Central memory CD4-positive, alpha-beta T cell (primary cell): ENCODE results near the gene ADAD2.

Source experiments
- DNase-seq: peaks from one replicate; pipeline ENCODE4 v3.0.0; 2022

The ADAD2 gene

DNA sequence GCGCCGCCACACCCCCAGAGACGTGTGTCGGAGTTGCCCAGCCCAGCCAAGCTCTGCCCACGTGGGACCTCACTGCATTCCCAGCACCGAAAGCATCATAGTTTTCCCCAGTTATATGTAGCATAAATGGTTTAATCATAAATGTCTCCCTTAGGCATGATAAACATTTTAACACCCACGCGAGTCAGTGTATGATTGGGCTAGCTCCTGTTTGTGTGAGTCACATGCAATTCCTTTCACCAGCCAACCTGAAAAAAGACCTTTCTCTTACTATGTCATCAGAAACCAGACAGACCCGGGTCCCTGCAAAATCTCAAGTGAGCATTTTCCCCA lies 13.2 kb upstream of the ADAD2 start:
- no peak for DNase-seq

DNA sequence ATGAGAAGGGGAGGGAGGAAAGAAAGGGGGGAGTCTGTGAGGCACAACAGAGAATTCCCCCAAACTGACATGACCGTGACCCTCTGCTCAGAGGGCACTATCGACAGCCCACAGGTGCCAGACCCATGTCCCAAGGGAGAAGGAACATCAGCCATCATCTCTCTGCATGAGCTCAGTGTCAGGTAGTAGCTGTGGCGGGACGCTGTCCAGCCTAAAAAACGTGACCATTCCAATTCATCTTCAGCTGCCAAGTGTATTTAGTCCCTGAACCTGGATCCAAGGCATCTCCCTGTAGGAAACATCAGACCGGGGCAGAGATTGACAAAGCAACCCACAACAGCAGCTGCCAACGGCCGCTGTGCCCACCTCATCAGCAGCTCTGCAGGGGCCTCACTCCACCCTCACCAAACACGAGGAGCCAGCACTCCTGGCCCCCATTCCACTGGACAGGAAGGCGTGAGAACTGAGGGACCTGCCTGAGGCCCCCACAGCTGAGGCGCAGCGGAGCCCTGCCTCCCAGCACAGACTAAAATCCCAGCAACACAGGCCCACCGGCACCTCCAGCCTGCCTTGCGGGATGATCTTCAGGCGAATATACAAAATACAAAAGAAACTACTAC lies 12.7 kb upstream of the ADAD2 start:
- DNase-seq = no peak

DNA sequence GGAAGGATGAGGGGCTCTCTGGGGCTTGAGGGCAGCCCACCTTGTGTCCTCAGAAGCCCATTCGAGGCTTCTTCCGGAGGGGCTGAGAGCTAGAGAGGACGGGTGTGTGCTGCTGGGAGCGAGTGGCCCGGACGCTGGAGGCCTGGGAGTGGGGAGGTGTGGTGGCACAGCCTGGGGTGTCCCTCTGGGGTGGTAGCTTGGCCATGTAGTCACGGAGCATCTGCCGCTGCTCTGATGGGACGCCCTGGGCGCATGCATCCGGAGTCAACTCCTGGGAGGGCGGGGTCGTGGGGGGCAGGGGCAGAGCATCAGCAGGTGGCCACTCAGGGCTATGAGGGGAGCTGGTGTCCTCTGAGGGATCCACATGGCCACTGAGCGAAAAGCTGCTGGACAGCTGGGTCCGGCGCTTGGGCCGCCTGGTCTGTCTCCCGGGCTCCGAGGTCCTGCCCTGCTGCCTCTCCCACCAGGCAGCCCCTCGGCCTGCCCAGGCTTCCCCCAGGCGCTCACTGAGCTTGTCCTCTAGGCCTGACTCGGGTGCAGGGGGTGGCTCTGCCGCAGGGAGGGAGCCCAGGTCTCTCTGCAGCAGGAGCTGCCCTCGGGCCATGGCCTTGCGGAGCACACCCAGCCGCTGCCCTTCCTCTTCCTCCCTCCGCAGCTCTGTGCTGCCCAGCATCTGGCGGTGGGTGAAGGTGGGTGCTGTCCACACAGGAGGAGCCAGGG lies 11.9 kb upstream of the ADAD2 start:
- DNase-seq = no peak

DNA sequence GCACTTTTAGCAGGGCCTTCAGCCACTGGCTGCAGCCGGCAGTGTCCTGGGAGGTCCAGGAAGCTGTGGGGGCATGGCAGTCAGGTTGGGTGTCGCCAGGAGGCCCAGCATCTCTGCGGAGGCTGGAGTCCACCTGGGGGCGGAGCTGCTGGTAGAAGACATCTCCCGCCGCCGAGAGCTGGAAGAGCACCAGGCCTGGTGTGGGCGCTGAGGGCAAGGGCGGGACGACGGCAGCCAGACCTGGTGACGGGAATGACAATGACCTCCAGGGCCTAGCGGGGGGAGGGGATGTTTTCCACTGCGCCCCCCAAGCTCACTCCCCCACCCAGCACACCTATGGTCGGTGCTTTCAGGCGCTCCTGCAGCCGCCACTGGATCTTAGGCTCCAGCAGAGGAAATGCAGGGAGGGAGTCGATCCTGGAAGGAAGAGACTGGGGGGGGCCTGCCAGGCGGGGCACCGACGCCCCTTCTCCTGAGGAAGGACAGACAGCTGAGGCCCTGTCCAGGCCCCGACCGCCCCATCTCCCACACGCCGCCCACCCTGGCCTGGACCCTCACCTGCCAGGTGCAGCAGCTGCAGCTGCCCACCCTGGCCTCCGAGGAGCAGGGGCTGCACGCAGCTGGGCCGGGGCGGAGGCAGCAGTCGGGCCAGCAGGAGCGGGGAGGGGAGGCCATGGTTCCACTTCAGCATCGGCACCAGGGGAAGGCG lies 11.2 kb upstream of the ADAD2 start:
- DNase-seq = no peak

DNA sequence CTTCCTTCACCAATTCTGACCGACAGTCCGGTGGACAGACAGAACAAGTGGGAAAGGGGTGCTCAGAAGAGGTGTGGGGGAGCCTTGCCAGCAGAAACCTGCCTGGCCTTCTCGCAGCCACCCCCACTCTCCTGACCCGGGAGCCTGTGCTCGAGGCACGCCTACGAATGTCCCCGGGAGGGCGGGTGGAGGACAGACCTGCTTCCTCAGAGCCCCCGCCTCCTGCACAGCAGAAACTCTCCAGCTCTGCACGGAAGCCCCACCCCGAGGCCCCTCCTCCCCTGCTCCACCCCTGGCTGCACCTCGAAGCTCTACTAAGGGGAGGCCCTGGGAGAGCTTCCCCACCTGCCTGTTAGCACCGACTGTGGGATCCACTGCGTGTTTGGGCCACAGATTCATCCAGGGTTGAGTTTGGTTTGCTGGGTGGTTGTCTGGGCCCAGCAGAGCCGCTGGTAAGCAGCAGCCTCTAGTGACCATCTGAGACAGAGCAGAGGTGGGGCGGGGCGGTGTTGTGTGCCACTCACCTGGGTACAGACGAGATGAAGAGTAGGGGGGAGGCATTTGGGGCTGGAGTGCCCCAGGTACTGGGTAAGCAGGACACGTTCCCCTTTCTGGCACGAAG lies 10.3 kb upstream of the ADAD2 start:
- DNase-seq = no peak

DNA sequence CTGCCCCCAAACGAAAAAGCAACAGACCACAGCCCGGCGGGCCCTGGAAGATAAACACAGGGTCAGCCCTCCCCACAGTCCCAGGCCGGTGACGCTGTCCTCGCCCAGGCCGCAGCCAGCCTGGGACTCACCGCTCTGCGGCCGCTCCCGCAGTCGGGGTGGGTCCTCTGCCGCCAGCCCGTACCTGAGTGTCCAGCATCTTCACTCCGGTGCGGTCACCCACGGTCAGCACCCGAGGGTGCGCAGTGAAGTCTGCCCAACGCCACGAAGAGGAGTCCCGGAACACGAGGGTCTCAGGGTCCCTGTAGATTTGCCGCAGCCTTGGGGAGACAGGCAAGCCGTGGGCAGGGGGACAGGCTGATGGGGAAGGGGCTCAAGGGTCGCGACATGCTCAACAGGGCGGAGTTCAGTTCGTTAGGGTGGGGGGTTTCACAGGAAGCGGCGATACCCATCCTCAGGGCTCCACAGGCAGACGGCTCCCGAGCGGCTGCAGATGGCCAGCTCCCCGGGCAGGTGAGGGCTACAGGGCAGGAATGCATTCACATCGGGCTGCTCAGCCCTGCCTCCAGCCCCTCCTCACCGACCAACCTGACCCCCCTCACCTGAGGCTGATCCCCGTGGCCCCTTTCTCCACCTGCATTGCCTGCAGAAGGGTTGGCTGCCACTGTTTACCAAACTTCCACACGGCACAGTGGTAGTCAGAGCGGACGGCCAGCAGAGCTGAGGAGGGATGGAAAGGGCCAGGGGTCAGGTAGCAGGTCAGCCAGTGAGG lies 9.6 kb upstream of the ADAD2 start:
- no peak for DNase-seq

DNA sequence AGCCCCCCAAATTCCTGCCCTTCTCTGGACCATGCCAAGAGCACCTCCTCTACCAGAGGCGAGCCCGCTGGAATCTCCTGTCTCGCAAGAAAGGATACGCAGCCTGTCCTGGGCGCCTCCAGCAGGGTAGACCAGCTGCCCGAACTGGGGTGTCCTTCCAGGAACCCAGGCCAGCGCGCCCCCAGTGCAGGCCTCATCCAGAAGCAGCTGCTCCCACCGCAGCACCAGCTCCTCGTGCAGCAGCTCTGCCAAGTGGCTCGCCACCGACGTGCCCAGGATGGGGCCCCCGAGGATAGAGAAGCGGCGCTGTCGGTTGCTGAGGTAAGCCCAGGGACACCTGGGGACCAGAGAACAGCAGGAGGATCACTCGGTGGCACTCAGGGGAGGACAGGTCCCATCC lies 8.9 kb upstream of the ADAD2 start:
- DNase-seq = no peak

DNA sequence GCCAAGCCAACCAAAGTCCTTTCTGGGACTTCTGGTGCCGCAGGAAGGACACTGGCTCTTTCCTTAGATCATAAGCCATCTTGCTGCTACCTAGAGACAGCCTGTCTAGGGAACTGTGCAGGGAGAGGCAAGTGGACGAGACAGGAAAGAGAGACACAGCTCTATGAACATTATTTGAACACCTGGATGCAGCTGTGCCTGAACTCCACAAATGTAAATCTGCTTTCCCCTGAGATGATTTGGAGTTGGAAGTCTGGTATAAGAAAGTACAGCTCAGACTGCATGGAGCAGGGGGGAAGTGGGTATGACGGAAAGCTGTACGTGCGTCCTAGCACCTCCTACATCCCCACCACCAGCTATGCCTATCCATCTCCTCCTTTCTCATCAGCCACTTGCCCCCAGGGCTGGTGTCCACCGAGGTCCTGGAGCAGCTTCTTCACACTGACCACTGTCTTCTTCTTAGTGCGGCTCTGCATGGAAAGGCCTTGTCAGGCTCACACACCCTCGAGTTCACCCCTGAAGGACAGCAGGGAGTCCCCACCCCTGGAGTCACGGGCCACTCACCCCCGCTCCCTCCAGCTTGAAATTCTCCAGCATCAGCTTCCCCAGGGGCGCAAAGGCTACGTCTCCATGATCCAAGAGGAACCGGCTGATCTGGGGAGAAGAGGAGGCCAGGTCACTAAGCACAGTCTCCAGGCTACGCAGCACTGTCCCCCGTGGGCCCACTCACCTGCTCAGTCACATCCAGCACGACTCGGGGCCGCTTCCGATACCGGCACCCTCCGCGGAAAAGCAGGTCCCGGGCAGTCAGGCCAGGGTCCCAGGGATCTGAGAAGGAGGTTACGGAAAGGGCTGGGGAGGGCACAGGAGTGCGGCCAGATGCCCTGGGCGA lies 8.0 kb upstream of the ADAD2 start:
- DNase-seq = no peak

DNA sequence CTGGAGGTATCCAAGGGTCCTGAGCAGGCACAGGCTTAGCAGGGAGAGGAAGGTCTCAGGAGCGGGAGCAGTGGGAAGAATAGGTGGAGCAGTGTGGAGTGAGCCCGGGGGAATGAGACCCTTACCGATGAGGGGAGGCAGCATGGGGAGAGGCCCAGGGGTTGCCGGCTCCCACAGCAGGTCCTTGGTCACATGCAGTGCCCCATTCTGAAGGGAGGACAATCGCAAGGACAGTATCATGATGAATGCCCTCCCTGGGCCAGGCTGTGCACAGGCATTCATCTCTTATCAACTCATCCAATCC lies 7.4 kb upstream of the ADAD2 start:
- no peak for DNase-seq

DNA sequence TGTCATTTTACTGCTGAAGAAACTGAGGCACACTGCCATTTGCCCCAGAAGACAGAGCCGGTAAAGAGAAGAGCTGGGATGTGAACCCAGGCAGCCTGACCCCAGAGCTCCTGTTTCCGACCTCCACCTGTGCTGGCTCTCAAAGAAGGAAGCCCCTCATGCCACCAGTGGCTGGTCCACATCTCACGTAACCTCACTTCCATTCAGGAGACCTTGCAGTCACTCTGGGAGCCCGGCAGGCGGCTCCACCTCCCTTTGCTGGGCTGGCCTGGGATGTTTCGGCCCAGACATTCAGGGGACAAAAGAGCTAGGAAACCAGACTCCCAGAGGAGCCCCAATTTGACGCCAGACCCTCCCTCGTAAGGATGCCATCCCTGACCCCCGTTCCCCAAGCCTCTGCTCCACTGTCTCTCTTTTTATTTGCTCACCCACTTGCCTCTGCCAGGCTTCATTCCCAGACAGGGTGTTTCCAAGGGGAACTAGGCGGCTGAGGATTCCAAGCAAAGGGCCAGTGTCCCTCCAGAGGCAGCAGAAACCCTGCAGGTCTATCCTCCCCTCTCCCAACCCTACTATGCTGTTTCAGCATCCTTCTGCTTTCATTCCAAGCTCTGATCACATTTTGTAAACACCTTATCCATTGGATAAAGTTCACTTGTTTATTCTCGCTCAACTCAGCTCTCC lies 6.9 kb upstream of the ADAD2 start:
- no peak for DNase-seq

DNA sequence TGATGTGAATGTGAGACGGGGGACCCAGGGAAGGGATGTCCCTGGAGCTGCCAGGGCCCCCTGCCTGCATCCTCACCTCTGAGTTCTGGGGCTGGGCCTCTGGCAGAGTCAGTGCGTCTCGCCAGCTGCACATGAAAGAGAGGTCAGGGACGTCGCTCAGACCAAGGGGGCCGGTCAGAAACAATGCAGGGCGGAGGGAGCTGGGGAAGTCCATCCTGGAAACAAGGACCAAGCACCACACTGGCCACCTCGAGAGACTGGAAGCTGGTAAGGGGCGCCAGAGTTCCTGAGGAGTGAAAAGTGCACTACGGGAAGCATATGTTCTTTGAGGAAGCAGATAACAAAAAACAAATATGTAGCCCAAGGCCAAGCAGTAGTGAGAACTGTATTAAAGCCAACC lies 6.2 kb upstream of the ADAD2 start:
- DNase-seq = no peak

DNA sequence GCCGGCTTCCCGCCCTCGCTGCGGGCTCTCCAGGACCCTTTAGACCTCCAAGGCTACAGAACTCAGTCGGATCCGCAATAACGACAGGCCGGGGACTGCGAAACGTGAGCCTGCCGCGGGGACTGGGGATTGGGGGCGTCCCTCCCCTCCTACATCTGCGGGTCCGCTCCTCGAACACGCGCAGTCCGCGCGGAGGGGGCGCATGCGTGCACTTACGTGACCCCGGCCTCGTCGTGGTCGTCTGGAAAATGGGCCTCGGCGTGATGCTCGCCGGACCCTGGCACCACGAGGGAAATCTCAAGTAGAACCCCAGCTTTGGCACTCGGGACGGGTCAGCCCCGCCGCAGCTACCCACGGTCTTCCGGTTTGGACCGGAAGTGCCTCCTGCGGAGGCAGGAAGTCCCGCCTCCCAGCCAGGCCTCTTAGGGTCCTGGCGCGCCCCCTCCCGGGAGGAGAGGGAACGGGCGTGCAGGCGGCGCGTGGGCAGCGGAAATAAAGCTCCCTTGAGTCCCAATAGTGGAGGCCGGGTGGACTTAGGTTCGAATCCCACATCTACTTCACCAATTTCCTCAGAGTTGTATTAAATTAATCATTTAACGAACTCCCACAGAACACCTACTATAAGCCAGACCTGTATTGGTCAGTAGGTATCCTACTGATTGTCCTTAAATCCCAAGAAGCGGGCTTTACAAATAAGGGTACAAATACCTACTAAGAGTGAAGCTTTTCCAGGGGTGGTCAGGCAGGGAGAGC lies 4.1 kb upstream of the ADAD2 start, which contains the start of gene TAF1C:
TSS of gene TAF1C (minus strand) at position 373 of the 753 bp plus-strand sequence. CDS start 2,069 bp downstream, outside the sequence.
- peak; percentile 83 for DNase-seq

DNA sequence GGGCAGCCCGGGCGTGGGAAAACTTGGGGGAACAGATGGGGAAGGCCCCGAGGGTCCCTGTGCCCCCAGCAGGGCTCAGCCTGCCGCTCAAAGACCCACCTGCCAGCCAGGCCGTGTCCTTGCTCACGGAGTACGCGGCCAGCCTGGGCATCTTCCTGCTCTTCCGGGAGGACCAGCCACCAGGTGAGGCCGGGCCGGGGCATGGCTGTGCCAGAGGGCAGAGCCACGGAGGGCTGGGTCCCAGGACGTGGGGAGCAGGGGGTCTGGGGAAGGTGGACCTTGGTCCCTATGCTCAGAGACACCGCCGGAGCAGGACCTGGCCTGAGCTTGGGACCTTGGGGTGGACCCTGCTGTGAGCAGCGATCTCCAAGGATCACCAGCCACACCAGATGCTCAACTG lies 509 bp downstream of the ADAD2 start:
- DNase-seq = no peak

DNA sequence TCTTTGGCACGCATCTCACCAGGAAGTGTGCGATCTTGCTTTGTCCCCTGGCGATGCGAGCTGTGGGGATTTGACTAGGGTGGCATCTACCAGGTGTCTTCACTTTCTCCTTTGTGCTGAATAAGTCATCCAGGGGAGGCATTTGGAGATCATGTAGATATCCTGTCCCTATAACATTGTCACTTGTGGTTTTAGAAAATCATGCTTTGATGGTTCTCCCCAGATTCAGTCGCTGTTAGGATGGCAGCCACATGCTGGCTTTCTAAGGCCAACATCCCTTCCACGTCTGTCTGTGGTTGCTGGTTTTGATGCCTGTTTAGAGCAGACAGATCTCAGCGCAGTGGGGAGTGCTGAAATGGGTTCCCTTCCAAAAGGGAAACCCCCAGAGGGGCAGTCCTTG lies 2.5 kb downstream of the ADAD2 start:
- DNase-seq = no peak

DNA sequence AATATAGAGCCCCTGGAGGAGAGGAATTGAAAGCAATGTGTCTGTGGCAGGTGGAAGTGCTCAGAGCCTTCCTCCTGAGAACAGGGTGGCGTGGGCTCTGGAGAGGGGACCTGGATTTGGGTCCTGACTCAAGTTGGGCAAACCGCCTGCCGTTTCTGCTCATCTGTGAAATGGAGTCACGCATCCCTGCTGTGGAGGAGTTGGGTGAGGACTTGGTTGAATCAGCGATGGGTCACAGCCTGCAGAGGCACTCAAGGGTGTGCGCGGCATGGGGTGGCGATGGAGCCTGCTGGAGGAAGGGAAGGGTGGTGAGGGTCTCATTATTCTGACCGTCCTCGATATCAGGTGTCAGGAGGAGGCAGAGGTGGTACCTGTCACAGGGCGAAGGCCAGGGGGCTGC lies 3.1 kb downstream of the ADAD2 start:
- DNase-seq = no peak

DNA sequence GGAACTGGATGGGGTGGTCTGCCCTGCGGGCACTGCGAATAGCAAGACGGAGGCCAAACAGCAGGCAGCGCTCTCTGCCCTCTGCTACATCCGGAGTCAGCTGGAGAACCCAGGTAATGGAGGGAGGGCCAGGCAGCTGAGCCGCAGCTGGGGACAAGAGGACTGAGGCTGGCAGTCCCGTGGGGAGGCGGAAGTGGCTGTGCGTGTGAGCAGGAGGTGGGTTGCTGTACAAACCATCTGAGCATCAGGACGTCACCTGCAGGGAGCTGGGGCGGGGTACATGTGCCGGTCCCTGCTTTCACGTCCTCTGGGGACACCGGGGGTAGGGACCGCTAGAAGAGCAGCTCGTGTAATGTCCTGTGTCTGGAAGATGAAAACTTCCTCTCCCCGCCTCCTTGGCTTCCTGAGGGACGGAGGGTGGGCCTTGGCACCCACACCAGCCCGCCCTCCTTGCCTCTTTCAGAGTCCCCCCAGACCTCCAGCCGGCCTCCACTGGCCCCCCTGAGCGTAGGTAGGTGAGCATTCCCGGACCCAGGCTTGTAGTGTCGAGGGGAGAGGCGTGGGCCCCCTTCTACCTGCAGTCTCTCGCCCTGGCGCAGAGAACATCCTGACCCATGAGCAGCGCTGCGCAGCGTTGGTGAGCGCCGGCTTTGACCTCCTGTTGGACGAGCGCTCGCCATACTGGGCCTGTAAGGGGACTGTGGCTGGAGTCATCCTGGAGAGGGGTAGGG lies 3.7 kb downstream of the ADAD2 start:
- peak; percentile 31 for DNase-seq

DNA sequence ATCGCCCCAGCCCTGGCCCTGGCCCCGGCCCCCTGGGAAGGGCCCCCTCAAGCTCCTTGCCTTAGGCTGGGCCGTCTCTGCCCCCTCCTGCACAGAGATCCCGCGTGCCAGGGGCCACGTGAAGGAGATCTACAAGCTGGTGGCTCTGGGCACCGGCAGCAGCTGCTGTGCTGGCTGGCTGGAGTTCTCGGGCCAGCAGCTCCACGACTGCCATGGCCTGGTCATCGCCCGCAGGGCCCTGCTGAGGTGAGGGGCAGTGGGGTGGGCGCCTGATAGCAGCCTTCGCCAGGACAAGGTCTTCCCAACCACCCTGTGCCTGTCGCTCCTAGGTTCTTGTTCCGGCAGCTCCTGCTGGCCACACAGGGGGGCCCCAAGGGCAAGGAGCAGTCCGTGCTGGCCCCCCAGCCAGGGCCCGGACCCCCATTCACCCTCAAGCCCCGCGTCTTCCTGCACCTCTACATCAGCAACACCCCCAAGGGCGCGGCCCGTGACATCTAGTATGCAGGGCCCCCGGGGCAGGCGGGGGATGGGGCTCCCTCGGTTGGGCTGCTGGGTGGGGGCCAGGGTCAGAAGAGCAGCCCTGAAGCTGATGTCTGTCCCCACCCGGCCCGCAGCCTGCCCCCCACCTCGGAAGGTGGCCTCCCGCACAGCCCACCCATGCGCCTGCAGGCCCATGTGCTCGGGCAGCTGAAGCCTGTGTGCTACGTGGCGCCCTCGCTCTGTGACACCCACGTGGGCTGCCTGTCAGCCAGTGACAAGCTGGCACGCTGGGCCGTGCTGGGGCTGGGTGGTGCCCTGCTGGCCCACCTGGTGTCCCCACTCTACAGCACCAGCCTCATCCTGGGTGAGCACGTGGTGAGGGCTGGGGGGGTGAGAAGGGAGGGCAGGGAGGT lies 4.5 kb downstream of the ADAD2 start:
- DNase-seq = no peak

DNA sequence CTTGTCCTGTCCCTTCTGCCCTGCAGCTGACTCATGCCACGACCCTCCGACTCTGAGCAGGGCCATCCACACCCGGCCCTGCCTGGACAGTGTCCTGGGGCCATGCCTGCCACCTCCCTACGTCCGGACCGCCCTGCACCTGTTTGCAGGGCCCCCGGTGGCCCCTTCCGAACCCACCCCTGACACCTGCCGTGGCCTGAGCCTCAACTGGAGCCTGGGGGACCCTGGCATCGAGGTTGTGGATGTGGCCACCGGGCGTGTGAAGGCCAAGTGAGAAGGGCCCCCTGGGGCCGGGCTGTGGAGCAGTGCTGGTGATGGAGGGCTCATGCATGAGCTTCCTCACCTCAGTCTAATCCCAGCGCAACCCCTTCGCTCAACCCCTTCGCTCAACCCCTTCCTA lies 5.1 kb downstream of the ADAD2 start:
- DNase-seq = no peak
